Measurements from ENCODE around the gene ATF7IP.

Gene ATF7IP

DNA sequence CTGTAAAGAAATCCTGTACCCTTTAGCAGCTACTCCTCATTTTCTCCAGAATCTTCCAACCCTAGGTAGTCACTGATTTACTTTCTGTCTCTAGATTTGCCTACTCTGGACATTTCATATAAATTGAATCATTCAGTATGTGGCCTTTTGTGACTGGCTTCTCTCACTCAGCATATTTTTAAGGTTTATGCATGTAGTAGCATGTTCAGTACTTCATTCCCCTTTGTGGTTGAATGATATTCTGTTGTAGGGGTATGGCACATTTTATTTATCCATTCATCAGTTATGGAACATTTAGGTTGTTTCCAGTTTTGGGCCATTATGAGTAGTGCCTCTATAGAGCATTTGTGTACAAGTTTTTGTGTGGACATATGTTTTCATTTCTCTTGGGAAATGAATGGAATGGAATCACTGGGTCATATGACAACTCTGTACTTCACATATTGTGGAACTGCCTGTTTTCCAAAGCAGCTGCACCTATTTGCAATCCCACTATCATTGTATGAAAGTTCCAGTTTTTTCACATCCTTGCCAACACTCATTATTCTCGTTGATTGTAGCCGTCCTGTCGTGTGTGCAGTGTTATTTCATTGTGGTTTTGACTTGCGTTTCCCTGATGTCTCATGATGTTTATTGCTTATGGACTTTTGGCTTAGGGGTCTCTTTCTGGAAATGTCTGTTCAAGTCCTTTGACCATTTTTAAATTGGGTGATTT lies 57.2 kb downstream of the ATF7IP start:
- DNase-seq, result no peak

DNA sequence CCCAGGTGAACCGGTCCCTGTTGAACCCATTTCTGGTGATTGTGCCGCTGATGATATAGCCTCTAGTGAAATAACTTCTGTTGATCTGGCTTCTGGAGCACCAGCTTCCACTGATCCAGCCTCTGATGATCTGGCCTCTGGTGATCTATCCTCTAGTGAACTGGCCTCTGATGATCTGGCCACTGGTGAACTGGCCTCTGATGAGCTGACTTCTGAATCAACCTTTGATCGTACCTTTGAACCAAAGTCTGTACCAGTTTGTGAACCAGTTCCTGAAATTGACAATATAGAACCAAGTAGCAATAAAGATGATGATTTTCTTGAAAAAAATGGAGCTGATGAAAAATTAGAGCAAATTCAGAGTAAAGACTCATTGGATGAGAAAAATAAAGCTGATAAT lies 59.1 kb downstream of the ATF7IP start:
- DNase-seq, result no peak

DNA sequence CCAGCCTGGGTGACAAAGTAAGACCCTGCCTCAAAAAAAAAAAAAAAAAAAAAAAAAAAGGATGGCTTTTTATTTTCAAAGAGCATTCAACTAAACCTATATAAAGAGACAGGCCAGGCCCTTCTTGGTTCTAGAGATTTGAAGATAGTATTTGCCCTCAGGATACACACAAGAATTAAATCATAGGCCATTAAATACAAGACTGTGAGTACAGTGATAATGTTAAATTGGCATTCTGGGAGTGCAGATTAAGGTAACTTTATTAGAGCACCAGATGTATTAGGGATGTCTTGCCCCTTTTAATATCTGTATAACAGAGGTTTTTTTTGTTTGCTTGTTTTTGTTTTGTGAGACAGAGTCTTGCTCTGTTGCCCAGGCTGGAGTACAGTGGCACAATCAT lies 61.3 kb downstream of the ATF7IP start:
- no peak for DNase-seq

DNA sequence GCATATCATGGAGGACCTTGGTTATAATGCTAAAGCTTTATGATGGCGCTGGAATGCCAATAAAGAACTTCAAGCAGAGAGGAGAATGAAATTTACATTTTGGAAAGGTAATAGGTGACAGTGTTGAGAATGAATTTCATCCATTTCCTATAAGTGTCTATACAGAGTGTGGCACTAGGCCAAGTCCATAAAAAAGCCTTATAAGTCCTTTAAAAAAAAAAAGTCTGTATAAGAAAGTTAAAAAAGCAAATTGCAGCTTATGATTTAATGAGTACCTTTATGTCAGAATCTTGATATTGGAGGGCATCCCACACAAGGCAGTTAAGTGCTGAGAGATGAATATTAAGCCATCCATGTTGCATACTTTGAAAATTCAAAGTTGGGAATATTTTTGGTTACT lies 62.4 kb downstream of the ATF7IP start:
- DNase-seq, result no peak

DNA sequence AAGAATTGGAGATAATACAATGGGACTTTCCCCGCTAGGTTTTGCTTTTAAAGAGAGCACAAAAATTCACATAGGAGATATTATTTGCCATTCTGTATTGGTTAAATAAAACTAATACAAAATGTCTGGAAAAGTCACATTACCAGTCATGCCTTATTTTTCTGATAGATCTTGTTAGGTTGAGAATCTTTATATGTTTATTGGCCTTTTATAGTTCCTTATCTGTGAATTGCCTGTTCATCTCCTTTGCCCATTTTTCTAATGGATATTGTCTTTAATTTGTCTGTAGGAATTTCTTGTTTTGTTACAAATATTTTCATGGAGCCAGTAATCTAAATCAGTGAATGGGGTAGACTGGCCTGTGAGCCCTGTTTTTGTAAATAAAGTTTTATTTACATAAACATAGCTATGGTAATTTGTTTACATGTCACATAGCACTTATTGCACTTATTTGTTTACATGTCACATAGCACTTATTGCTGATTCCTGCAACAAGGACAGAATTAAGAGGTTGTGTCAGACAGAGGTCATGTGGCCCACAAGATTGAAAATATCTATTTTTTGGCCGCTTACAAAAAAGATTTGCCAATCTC lies 65.0 kb downstream of the ATF7IP start:
- no peak for DNase-seq

DNA sequence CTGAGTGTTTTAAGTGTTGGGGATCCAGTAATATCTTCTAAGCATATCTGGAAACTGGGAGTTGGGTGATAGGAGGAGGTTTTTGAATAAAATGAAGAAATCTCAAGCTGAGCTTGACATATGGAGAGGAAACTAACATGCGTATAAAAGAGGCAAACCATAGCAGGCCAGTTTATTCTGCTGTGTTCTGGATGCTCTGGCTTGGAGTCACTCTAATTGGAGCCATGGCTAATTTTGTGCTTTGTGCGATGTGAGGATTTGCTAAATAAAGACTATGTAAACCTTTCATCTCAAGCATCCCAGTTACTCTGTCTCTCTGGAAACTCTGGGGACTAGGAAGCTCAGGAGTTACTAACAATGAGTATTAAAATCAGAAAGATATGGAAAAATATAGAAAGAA lies 66.5 kb downstream of the ATF7IP start:
- DNase-seq, result no peak

DNA sequence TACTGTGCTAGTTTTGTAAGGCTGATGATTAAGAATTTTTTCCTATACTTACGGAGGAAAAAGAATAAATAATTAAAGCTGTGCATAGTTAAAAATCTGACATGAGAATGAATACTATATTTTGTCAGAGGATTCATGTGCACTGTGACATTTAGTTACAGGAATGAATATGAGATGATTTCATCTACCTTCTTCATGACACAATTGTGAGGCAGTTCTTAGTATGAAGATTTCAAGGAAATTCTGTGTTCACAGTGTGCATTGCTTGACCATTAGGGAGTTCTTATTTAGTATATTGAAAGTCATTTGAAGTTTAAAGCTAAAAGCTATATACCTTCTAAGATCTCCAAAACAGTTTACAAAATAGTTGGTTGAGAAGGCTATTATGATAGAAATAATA lies 70.1 kb downstream of the ATF7IP start:
- no peak for DNase-seq

DNA sequence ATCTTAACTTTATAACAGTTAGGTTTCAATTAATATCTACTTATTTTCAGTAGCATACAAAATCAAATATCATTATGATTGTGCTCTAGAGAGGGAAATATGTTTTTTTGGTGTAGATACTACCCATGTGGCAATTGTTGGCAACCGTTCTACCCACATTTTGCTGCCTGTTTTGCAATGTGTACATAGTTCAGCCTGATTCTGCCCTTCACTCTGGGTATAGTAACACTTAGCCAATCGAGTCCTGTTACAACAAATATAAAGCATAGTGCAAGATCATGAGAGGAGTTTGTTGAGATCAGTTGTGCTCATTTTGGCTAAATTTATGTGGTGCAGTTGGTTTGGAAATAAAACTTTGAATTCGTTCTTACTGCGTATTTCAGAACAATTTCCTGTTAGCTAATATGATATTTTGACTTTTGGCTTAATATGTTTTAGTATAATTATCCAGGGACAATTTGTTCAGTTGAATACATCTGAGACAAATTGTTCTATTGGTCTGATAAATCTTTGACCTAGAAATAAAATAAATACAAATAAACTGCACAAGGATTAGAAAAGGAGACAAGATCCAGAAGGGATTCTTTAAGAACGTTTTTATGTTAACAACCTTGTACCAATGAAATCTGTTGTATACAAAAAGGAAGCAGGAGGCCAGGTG lies 76.9 kb downstream of the ATF7IP start:
- no peak for DNase-seq

DNA sequence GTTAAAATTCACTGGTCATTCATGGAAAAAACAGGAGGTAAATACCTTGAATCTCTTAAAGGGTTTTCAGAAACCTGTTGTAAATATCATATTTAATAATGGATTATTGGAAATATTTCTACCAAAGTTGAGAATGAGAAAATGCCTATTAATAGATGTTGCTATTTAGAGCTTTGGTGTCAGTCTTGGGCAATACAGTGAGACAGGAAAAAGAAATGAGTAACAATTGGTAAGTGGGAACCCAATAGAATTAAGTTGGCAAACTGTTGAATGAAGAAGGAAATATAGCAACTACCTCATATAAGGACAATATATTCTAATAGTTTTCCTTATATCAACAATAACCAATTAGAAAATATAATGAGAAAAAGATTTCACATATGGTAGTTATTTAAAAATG lies 78.0 kb downstream of the ATF7IP start:
- DNase-seq, result peak; percentile 21

DNA sequence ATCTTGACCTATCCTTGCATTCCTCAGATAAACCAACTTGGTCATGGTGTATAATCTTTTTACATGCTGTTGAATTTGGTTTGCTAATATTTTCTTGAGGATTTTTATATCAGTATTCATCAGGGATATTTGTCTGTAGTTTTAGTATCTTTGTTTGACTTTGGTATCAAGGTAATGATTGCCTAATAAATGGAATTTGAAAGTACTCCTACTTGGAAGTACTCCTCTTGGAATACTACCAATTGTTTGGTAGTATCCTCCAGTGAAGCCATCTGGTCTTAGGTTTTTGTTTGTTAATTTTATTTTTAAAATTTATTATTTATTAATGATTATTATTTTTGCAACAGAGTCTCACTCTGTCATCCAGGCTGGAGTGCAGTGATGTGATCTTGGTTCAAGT lies 85.0 kb downstream of the ATF7IP start:
- DNase-seq, result no peak

DNA sequence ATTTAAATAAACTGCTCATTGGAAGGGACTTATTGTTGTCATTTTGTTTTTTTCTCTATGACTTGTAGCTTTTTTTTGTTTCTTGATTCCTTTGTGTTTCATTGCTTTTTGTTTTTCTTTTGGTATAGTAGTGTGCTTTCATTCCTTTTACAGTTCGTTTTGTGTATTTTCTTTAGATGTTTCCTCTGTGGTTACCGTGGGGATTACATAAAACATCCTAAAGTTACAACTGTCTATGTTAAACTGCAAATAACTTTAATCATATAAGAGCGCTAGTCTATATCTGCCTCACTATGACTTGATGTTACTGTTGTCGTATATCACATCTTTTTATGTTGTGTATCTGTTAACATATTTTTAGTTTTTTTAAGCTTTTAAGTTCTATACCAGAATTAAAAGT lies 86.9 kb downstream of the ATF7IP start:
- DNase-seq, result no peak

DNA sequence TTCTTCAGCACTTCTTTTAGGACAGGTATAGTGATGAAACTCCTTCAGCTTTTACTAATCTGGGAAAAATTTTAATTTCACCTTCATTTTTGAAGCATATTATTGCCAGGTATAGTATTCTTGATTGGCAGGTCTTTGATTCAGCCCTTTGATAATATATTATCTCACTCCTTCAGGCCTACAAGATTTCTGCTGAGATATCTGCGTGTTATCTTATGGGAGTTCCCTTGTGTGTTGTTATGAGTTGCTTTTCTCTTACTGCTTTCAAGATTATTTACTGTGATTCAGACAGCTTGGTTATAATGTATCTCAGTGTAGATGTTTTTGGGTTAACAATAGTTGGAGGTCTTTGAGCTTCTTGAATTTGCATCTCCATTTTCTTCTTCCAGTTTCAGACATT lies 87.4 kb downstream of the ATF7IP start:
- DNase-seq, result no peak

DNA sequence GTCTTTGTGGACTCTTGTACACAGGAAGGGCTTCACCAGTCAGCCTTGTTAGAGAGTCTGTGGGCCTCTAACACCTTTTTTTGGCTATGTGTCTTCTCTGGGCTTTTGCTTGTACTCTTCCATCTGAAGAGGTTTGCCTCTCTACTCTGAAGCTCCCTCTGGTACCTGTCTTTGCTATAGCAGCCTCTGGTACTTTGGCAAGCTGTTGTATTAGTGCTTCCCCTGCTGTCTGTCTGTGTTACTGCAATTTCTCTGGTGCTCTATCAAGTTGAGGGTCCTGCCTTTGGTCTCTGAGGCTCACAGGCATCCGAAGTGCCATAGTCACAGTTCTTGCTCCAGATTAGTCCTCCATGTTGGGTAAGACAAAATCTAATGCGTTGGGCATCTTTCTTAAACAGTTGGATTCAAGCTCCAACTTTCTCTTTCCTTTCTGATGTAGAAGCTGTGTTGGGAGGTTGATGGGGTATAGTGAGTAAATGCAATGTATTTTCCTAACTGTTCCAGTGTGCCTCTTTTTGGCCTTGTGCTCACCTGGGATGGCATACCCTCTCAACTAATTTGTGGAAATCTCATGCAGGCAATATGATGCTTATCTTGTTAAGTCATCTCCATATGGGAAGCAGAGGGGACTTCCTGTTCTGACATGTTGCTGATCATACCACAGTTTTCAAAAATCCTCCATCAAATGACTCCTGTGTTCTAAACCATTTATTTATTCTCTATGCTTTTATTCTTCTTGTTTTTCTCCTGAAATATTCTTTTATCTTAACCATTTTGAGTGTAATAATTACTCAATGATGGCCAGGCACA lies 88.8 kb downstream of the ATF7IP start:
- peak; percentile 48 for DNase-seq

DNA sequence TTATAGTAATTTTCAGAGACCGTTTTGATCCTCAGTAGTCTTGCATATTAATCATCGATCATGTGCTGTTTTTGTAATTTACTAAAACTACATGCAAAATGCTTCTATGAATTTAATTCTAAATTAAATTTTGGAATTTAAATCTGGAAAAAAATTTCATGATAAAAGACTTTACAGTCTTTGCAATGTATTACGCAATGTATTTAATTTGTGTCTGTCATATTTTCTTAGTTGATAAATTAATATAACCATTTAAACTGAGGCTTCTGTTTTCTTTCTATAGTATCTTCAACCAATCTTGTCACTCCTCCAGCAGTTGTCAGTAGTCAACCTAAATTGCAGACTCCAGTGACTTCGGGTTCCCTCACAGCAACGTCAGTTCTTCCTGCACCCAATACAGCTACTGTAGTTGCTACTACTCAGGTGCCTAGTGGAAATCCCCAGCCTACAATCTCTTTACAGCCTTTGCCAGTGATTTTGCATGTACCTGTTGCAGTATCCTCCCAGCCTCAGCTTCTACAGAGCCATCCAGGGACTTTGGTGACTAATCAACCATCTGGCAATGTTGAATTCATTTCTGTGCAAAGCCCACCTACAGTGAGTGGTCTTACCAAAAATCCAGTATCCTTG lies 94.8 kb downstream of the ATF7IP start:
- DNase-seq, result no peak

DNA sequence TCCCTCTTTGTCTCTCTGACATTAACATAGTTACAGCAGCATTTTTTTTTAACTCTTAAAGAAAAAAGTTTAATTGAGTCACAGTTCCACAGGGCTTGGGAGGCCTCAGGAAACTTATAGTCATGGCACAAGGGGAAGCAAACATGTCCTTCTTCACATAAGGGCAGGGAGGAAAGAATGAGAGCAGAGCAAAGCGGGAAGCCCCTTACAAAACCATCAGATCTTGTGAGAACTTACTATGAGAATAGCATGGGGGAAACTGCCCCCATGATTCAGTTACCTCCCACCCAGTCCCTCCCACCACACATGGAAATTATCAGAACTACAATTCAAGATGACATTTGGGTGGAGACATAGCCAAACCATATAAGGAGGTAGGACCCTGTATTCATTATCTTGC lies 106.0 kb downstream of the ATF7IP start:
- DNase-seq, result no peak

DNA sequence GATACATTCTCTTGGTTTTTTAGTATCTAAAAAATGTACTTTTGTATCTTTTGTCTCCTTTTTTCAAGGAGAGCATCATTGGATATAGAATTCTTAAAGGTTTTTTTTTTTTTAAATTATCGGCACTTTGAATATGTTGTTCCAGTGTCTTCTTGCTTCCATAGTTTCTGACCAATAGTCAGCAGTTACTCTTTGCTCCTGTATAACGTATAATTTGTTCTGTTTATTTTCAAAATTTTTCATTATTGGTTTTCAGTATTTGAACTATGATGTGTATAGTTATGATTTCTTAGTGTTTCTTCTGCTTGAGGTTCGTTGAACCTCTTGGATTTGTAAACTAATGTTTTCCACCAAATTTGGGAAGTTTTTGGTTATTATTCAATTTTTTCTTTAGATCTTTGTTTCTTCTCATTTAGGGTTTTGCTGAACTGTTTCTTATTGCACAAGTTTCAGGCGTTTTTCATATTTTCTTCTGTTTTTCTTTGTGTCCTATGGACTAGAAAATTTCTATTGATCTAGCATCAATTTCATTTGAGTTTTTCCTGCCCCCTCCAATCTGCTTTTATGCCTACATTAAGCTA lies 108.3 kb downstream of the ATF7IP start:
- peak; percentile 19 for DNase-seq

DNA sequence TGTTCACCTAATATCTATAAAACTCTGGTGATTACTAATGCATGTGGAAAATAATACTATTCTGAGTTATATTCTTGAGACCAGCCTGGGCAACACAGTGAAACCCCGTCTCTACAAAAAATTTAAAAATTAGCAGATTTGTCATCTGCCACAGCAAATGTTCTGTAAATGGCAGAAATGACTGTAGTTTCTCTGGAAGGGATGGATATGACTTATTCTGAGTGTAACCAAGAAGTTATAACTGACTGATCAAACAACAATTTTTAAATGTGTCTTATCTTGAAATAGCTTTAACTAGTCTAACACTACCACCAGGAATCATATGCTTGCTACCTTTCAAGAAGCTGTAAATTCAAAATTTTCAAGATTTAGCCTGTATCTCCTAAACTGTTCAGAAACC lies 113.5 kb downstream of the ATF7IP start:
- DNase-seq, result no peak

DNA sequence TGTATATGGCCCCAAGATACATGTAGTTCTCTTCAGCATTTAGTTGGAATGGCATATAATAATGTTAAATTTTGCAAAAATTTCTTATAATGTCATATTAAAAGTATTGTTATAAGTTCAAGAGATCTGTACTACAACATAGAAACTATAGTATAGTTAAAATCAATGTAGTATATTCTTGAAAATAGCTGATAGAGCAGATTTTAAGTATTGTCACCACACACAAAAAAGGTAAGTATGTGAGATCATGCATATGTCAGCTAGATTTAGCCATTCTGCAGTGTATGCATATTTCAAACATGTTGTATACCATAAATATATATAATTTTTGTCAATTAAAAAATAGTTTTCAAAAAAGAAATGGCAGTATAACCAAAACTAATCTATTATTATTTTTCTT lies 115.7 kb downstream of the ATF7IP start:
- DNase-seq, result no peak

DNA sequence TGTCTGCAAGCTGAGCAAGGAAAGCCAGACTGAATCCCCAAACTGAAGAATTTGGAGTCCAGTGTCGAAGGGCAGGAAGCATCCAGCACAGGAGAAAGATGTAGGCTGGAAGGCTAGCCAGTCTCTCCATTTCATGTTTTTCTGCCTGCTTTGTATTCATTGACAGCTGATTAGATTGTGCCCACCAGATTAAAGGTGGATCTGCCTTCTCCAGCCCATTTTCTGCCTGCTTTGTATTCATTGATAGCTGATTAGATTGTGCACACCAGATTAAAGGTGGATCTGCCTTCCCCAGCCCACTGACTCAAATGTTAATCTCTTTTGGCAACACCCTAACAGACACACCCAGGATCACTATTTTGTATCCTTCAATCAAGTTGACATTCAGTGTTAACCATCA lies 116.9 kb downstream of the ATF7IP start:
- DNase-seq, result no peak

DNA sequence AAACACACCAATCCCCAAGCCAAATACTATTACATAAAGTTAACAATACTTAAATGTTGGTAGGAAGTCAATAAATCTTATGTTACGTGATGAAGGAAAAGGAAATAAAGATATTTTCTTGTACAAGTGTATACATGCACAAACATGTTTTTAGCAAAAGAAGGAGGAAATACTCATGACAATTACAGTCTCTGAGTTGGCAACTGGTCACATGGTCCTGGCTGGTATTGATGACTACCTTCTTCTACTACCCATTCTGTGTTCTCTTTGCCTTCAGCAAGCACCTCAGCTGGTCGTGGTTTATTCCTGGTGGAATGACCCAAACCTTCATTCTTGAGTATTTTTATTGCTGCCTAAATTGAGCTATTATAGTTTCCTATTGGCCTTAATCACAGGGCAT lies 117.4 kb downstream of the ATF7IP start:
- DNase-seq, result no peak

DNA sequence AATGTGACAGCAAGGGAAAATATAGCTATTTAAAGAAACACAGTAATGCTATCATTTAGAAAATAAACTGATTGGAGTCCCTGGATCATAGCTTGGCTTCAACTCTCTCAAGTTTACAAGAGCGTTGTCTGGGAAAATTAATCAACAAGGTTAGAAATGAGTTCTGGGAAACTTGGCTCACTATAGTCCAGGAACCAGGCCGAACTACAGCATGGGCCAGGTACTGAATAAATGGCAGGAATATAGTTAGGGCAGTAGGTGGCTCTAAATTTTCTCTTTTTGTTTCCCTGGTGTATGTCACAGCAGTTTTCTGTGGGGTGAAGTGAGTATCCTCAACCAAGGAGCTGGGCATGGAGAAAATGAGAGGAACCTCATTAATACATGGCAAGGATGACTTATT lies 129.8 kb downstream of the ATF7IP start:
- no peak for DNase-seq

DNA sequence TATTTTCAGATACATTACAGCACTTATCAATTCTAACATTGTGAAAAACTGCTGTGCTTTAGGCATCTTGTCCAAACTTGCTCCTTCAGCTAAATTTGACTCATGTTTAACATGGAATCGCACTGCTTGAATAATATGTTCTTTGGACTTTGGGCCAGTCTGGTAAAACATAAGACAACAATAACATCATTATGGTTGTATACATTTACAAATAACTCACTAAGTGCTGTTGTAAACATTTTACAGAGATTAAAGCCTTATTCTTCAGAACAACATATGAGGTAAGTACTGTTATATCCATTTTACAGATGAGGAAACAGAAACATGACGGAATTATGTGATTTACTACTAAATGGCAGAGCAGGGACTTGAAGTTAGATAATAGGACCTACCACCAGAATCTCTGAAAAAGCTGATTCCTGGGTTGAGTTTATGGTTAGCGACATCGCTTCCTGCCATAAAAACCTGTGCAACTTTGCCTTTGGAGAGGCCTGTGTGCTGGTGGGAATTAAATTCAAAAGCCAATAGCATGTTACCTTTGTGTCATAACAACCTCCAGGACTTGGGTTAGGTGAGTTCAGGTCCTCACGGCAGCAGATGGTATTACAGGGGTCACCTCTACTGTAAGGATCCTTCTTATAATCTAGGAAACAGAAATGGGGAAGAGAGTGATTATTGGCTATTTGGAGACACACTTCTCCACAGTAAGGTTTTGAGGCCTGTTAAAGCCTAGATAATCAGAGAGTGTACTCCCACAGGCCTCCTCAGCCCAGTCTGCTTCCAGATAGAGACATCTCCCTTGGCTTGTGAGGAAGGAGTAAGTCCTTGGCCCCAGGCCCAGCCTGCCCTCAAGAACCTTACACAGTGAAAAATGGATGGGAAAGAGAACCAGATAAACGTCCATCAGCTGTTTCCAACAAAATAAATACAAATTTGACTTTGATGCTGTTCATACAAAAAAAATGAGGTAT lies 140.4 kb downstream of the ATF7IP start:
- no peak for DNase-seq
